GM12878 (cell line): ENCODE results near the gene LRRC74B. TPM values are rescaled to one million over a fixed set of nuclear protein-coding genes. Genes with fewer than 3 reads are reported as not detected.

ENCODE experiments used
- ATAC-seq: fragments of 200-7000 bp; cut with Tn5 transposase; 3 replicates; pipeline ENCODE4 v1.9.1; 2020; ENCODE audit warnings: mild to moderate bottlenecking, moderate library complexity
- BruUV-seq: library from RNA; stranded (reverse); fragments of 400-500 nt; replicated peaks from 2 replicates; lab custom pipeline; 2021; lab: Mats Ljungman, UMichigan
- CTCF ChIA-PET: fragments of 300-600 bp; sonication (Branson Sonifier 250); formaldehyde crosslinking; extraction: SDS; loops from one replicate; lab custom pipeline; 2021; ENCODE audit warnings: inconsistent platforms; lab: Yijun Ruan, JAX
- POLR2A ChIA-PET: fragments of 350-600 bp; formaldehyde crosslinking; extraction: SDS; loops from one replicate; lab custom pipeline; 2021; ENCODE audit warnings: inconsistent platforms; lab: Charles Lee
- RAD21 ChIA-PET: fragments of 300-600 bp; sonication (Branson Sonifier 250); formaldehyde crosslinking; loops from one replicate; lab custom pipeline; 2023; ENCODE audit warnings: antibody characterized with exemption; ENCODE audit not compliant: unreplicated experiment; lab: Charles Lee
- SMC1A ChIA-PET: fragments of 300-600 bp; sonication (Branson Sonifier 250); formaldehyde crosslinking; loops from one replicate; lab custom pipeline; 2023; ENCODE audit not compliant: unreplicated experiment, uncharacterized antibody; lab: Charles Lee
- DNase-seq: peaks from one replicate; pipeline ENCODE4 v3.0.0-alpha.2; 2011; ENCODE audit warnings: low read depth, low spot score
- FAIRE-seq: peaks from 3 replicates; lab custom pipeline; 2011; peaks lifted over from hg19 to GRCh38; lab: Jason Lieb, UNC
- H2AFZ ChIP-seq: 2 replicates; pipeline ENCODE4 v1.6.0; 2011; ENCODE audit warnings: low read depth, low read length, control low read depth; ENCODE audit not compliant: control insufficient read depth
- H3K27ac ChIP-seq: 2 replicates; pipeline ENCODE4 v1.5.1; 2011; ENCODE audit warnings: control low read depth; ENCODE audit not compliant: control insufficient read depth, insufficient read depth
- H3K27me3 ChIP-seq, 2 experiments: replicated peaks in 1 of 2; 2 replicates each; pipeline versions ENCODE4 v1.6.0 to v1.6.1; 2011; ENCODE audit warnings: low read length in 1 of 2; ENCODE audit not compliant: control insufficient read depth in 2 of 2, insufficient read depth in 2 of 2
- H3K36me3 ChIP-seq, 2 experiments: 2 replicates each; pipeline ENCODE4 v1.5.1; 2011; ENCODE audit warnings: low read length in 1 of 2; ENCODE audit not compliant: control insufficient read depth in 2 of 2, insufficient read depth in 2 of 2
- H3K4me1 ChIP-seq: 2 replicates; pipeline ENCODE4 v1.6.1; 2011; ENCODE audit warnings: mild to moderate bottlenecking, low read length, moderate library complexity, mixed read lengths; ENCODE audit not compliant: control insufficient read depth, insufficient read depth
- H3K4me2 ChIP-seq: 2 replicates; pipeline ENCODE4 v1.6.0; 2011; ENCODE audit warnings: control low read depth; ENCODE audit not compliant: control insufficient read depth, insufficient read depth
- H3K4me3 ChIP-seq: fragments of 200-600 bp; sonication (generic); 2 replicates; pipeline ENCODE4 v1.5.1; 2016
- H3K79me2 ChIP-seq: 2 replicates; pipeline ENCODE4 v1.6.0; 2011; ENCODE audit warnings: low read length; ENCODE audit not compliant: control insufficient read depth, insufficient read depth
- H3K9ac ChIP-seq: 2 replicates; pipeline ENCODE4 v1.8.0; 2011; ENCODE audit warnings: low read length, control low read depth, mixed read lengths; ENCODE audit not compliant: control insufficient read depth, insufficient read depth
- H3K9me3 ChIP-seq: replicated peaks from 3 replicates; pipeline ENCODE4 v1.5.1; 2011; ENCODE audit warnings: mild to moderate bottlenecking, low read length; ENCODE audit not compliant: control insufficient read depth, insufficient read depth
- H4K20me1 ChIP-seq: 2 replicates; pipeline ENCODE4 v1.6.0; 2011; ENCODE audit not compliant: control insufficient read depth, insufficient read depth
- ASH2L ChIP-seq: fragments of 300-600, 200-600 bp; sonication (generic); IDR thresholded peaks from 2 replicates; pipeline ENCODE4 v1.6.1; 2017; ENCODE audit warnings: low read depth, mild to moderate bottlenecking, borderline replicate concordance
- BCL11A ChIP-seq: IDR thresholded peaks from 2 replicates; pipeline ENCODE4 v1.6.1; 2011; ENCODE audit warnings: low read depth, low read length
- ETV6 ChIP-seq, 2 experiments: fragments of 450-650 bp in 1 of 2; IDR thresholded peaks in 1 of 2; conservative IDR thresholded peaks in 1 of 2; 2 replicates each; pipeline ENCODE4 v1.6.1; 2014; ENCODE audit warnings: antibody characterized with exemption in 1 of 2, borderline replicate concordance in 1 of 2, low read depth in 1 of 2, mild to moderate bottlenecking in 1 of 2, moderate library complexity in 1 of 2
- FOXK2 ChIP-seq: fragments of 450-650 bp; IDR thresholded peaks from 2 replicates; pipeline ENCODE4 v1.6.1; 2017; ENCODE audit warnings: mild to moderate bottlenecking, moderate library complexity
- MTA3 ChIP-seq: IDR thresholded peaks from 2 replicates; pipeline ENCODE4 v1.6.1; 2012; ENCODE audit warnings: low read length, inconsistent platforms, borderline replicate concordance
- SP1 ChIP-seq: IDR thresholded peaks from one replicate; pipeline ENCODE4 v1.6.1; 2011; ENCODE audit warnings: low read depth, low read length
- ZNF384 ChIP-seq: IDR thresholded peaks from 2 replicates; pipeline ENCODE4 v1.6.1; 2012; ENCODE audit warnings: low read depth, mild to moderate bottlenecking, low read length, improper control_type of control experiment, borderline replicate concordance
- ZZZ3 ChIP-seq: IDR thresholded peaks from 2 replicates; pipeline ENCODE4 v1.6.1; 2011; ENCODE audit warnings: low read depth; ENCODE audit not compliant: control insufficient read depth, insufficient read length
- WGBS: methylation state at CpG from one replicate; pipeline ENCODE4 v1.1.6; 2016; ENCODE audit warnings: low lambda C conversion rate; ENCODE audit not compliant: insufficient replicate concordance, insufficient coverage; ENCODE audit errors: missing lambda C conversion rate; 5-methylcytosine and 5-hydroxymethylcytosine counted together
- in situ Hi-C: fragments of 300-500 bp; cut with MboI; formaldehyde crosslinking; loops from 9 replicates; pipeline ENCODE4 v1.14.3; 2018; ENCODE audit warnings: mixed read lengths
- intact Hi-C: fragments of 100-400 bp; cut with micrococcal nuclease; formaldehyde crosslinking; loops from one replicate; pipeline ENCODE4 v1.14.2; 2022; ENCODE audit not compliant: unreplicated experiment
- polyA plus RNA-seq, 11 experiments: library from polyadenylated mRNA; depleted of rRNA in 4 of 11; unstranded in 6 of 11; stranded (reverse) in 5 of 11; fragments of >200 nt; fragmentation: Nextera tagmentation in 4 of 11; fragmentation: Illumina TruSeq in 1 of 11; extraction: Ambion mirVana in 4 of 11; extraction: Trizol in 1 of 11; gene quantifications; 1 replicate in 1 of 11; 2 replicates in 10 of 11; pipeline versions ENCODE4 v1.2.1 to v1.2.3, GENCODE V29; 2011 to 2016; ENCODE audit warnings: inconsistent platforms in 2 of 11, missing spikeins in 2 of 11, low read depth in 1 of 11
- total RNA-seq, 4 experiments: library from RNA; depleted of rRNA in 3 of 4; stranded (reverse); fragments of >200 nt in 3 of 4; fragmentation: Illumina TruSeq in 1 of 4; extraction: Trizol in 1 of 4; gene quantifications; 2 replicates each; pipeline versions ENCODE4 v1.2.1 to v1.2.3, GENCODE V29; 2013 to 2021
- TF ChIP-seq, protein P1 (sequence below): fragments of 150-350 bp; IDR thresholded peaks from 2 replicates; pipeline ENCODE4 v1.6.1; 2016; ENCODE audit warnings: low read depth, low read length

The LRRC74B gene
- total and polyA plus RNA-seq, 10 of the 15 experiments (the other 5 are each of a cell fraction or from before 2014, with no cell fraction given), result not detected

DNA sequence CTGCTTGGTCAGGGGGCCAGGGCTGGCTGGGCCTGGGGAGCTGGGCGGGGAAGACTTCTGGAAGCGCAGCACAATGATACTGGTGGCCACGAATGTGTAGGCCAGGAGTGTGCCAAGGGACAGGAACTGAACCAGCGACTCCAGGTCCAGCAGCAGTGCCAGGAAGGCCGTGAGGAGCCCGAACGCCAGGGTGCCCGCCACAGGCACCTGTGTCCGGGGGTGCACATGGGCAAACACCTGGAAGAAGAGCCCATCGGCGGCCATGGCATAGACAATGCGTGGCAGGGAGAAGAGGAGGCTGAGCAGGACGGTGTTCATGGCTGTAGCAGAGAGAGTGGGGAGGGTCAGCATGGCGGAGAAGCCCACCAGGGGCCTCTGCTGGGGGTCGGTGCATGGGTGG is 15.7 kb upstream of the LRRC74B start:
- Histone ChIP-seq H3K4me3 (no peak overlapping the region), H3K36me3 (no peaks in the 10 kb centered on the region), H3K27ac (no peak overlapping the region), H3K9me3 (no peaks in the 10 kb centered on the region), H4K20me1 (no peaks in the 10 kb centered on the region), H3K9ac (no peak overlapping the region), H3K4me2 (no peak overlapping the region), H3K79me2 (no peaks in the 10 kb centered on the region), H2AFZ (no peak overlapping the region), H3K27me3 (no peaks in the 10 kb centered on the region; a peak in 1 of 4 replicates), H3K4me1 (peaks cover 13% of the 10 kb centered on the region)
- TF ChIP-seq ZNF384, result no peak
- TF ChIP-seq ASH2L, result no peak
- no peak for TF ChIP-seq SP1
- no peak for TF ChIP-seq ZZZ3
- no peak for TF ChIP-seq FOXK2
- no peak for TF ChIP-seq BCL11A
- TF ChIP-seq ETV6 (conservative IDR thresholded peaks at IDR 0.05 in 1 of 2, IDR thresholded peaks at IDR 0.05 in 1 of 2; ENCODE audit: borderline replicate concordance in 1 of 2, low read depth in 1 of 2), result no peak
- TF ChIP-seq, protein P1, sequence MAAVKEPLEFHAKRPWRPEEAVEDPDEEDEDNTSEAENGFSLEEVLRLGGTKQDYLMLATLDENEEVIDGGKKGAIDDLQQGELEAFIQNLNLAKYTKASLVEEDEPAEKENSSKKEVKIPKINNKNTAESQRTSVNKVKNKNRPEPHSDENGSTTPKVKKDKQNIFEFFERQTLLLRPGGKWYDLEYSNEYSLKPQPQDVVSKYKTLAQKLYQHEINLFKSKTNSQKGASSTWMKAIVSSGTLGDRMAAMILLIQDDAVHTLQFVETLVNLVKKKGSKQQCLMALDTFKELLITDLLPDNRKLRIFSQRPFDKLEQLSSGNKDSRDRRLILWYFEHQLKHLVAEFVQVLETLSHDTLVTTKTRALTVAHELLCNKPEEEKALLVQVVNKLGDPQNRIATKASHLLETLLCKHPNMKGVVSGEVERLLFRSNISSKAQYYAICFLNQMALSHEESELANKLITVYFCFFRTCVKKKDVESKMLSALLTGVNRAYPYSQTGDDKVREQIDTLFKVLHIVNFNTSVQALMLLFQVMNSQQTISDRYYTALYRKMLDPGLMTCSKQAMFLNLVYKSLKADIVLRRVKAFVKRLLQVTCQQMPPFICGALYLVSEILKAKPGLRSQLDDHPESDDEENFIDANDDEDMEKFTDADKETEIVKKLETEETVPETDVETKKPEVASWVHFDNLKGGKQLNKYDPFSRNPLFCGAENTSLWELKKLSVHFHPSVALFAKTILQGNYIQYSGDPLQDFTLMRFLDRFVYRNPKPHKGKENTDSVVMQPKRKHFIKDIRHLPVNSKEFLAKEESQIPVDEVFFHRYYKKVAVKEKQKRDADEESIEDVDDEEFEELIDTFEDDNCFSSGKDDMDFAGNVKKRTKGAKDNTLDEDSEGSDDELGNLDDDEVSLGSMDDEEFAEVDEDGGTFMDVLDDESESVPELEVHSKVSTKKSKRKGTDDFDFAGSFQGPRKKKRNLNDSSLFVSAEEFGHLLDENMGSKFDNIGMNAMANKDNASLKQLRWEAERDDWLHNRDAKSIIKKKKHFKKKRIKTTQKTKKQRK, result no peak
- no peak for TF ChIP-seq MTA3
- ChIA-PET CTCF (no interaction called here), SMC1A (interaction anchor here (0.5 kb wide), 1 partner anchor 11 kb away, joined by 3 read pairs; no protein-coding TSS in a partner anchor), RAD21 (no interaction called here), POLR2A (no interaction called here)
- intact Hi-C loops (no loop called here), in situ Hi-C loops (no loop called here)
- 20% methylated on average over 15 of the region's 15 CpGs for WGBS
- no TSS peak for BruUV-seq
- ATAC-seq, result no peak
- DNase-seq, result no peak
- FAIRE-seq, result no peak
